ENCODE results near the gene TTLL1. TPM values are rescaled to one million over a fixed set of nuclear protein-coding genes. Genes with fewer than 3 reads are reported as not detected.
"Not testable (repeated sequence)": the region's sequence is repeated elsewhere in the genome, so short reads cannot be mapped to it uniquely, and the experiment has no call there.

Gene TTLL1
- total RNA-seq, 2 donors from 2014 or later: 4.2 to 5.7 TPM

GRCh38 chr22:43031617-43032016 is 57.6 kb downstream of the TTLL1 start:
- ATAC-seq (no peak), DNase-seq (no peak)
- intact Hi-C loops (cut with DNase I): no loop called here

DNA sequence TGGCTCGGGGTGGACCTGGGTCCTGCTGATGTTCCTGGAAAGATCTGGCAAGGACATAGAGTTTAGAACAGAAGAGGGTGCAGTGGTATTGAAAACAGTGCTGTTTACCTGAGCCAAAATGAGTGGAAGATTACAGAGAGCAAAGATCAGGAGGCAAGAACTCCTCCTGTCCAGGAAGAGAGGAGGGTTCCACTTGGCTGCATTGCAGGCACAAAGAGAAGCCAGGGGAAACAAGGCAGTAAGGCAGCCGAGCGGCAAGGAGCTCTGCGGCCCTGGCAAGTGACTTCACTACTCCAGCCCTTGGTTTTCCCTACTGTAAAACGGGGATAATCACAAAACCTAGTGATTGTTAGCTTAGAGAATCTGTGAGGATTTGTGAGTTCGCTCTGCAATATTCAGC is 70.6 kb downstream of the TTLL1 start:
- DNase-seq (no peak), ATAC-seq (no peak)
- intact Hi-C loops (cut with DNase I): no loop called here

DNA sequence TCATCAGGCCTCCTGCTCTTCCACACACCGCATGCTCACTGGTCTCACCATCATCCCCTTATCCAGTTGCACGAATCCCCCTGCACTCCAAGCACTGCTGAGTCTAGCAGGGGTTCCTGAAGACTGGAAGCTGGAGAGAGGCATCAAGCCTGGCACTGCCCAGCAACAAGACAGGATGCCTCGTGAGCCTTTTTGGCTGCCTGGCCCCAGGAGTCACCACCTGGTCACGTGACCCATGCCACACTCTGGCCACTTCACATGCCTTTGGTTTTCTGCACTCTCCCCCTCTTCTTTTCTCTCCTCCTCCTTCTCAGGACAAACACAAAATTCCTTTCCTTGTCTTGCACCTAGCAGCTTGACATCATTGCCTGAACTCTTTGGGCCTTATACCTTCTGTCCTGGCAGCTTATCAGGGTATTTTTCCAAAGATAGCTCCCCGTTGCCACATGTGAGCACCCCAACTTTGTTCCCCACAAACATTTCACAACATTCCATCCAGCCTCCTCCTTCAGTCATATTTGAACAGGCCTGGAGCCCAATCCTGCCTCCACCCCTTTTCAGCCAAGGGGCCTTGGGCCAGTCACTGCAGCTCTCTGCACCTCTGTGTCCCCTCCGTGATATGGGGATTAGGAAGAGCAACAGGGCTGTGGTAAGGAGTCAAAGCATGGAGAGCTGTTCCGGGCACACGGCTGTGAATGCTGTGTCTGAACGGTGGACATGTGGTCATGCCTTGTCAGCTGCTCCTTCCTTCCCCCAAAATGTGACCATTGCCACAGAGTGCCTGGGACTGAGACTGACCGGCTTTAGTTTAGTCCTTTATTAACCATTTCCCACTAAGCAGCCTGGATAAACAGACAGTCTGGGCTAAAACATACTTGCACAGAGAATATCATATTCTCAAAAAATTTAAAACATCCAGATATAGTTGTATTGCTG is 71.4 kb downstream of the TTLL1 start:
- intact Hi-C loops (cut with DNase I): no loop called here
- ATAC-seq: no peak

GRCh38 chr22:43016150-43016549 is 73.0 kb downstream of the TTLL1 start:
- DNase-seq; intact Hi-C loops (cut with DNase I); ATAC-seq: not testable (repeated sequence)

More for the DNA sequence above, 71.4 kb downstream of the TTLL1 start:
- no peak for DNase-seq

- no peak for DNase-seq
- ATAC-seq: no peak
- intact Hi-C loops (cut with DNase I): no loop called here
Observed at GRCh38 chr22:43015677-43016042, 73.5 kb downstream of the TTLL1 start.

GRCh38 chr22:43014869-43015676 is 74.1 kb downstream of the TTLL1 start, which contains the start of gene PACSIN2:
PACSIN2 (minus strand) TSS chr22:43015149; CDS start chr22:42912080, 103,069 bp downstream.
- DNase-seq (peak; percentile 100), ATAC-seq (peak; percentile 100)
- intact Hi-C loops (cut with DNase I): no loop called here

DNA sequence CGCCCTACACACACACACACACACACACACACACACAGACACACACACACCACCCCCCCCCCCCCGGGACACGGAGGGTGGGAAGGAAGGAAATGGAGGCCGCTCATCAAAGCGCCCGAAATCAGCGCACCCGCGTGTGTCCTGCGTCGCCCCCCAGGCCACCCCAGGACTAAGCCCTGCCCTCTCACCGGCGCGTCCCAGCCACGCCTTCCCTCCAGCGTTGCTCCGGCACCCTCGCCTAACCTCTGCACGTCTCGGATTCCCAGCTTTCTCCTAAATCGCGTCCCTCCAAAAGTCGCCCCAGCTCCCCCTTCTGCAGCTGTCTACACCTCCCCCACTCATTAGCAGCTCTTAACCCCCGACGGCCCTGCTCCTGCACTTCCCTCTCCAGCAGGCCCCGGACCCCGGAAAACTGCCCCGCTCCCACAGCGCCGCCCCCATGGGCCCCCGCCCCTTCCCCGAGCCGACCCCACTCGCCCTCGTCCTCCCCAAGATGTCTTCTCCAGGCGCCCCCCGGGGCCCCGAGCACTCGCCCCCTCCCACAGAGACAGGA is 74.8 kb downstream of the TTLL1 start:
- DNase-seq: peak; percentile 50
- intact Hi-C loops (cut with DNase I): no loop called here
- ATAC-seq: peak; percentile 9 to 35

GRCh38 chr22:43013355-43014315 is 75.6 kb downstream of the TTLL1 start:
- intact Hi-C loops (cut with DNase I): no loop called here

GRCh38 chr22:43012390-43012789 is 76.8 kb downstream of the TTLL1 start:
- intact Hi-C loops (cut with DNase I): no loop called here
- DNase-seq: no peak
- no peak for ATAC-seq

More at GRCh38 chr22:43013355-43014315, 75.6 kb downstream of the TTLL1 start:
- no peak for DNase-seq
- ATAC-seq: peak in 1 of 2 donors; percentile 1

DNA sequence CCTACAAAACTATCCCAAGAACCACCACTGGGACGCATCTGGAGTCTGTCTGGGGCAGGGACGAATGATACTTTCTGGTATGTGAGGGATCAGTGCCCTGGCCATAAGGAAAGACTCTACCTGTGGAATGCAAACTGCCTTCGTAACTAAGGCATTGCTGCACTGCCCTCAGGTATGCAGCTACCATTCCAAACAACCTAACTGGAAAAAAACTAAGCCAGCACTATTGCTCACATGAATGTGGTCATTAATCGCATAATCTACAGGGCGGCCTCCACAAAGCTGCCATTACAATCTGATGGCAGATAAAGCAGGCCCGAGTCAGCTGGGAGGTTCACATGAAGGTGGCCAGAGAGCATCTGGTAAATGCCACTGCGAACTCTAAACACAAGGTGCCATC is 78.1 kb downstream of the TTLL1 start:
- ATAC-seq (no peak), DNase-seq (no peak)
- intact Hi-C loops (cut with DNase I): no loop called here

GRCh38 chr22:43009444-43009843 is 79.7 kb downstream of the TTLL1 start:
- DNase-seq (no peak), ATAC-seq (no peak)
- intact Hi-C loops (cut with DNase I): no loop called here

DNA sequence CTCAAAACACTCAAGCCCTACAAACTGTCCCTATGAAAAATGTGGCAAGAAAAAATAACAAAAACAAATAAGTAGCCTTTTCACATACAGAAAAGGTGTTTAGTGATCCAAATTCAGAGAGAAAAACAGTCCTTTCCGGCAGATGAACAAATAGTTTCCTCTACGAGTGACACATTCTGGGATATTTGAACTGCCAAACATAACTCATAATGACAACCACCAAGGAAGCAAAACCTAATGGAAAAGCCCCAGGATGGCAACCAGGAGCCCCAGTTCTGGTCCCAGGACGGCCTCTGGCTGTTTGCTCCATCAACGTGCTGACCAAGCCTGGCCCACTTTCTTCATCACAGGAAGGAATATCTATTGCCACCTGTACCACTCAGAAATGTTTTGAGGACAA is 80.3 kb downstream of the TTLL1 start:
- DNase-seq (no peak), ATAC-seq (no peak)
- intact Hi-C loops (cut with DNase I): no loop called here

DNA sequence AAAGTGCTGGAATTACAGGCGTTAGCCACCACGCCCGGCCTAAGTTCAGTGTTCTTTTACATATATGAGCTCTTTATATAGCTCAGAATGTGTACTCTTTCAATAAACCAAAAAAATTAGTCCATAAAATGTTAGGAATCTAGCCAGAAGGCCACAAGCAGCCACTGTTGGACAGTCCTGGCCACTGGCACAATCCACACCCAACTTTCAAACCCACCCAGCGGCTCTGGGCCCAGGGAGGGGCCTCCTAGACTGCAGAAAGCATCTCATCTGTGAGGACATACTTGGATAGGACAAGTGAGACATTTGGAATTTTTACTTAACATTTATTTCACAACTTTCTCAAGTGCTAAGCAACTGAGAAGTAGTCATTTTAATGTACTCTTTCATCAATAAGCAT is 80.7 kb downstream of the TTLL1 start:
- intact Hi-C loops (cut with DNase I): no loop called here
- DNase-seq (peak; percentile 62), ATAC-seq (no peak)

- peak in 1 of 2 donors; percentile 80 for ATAC-seq
- intact Hi-C loops (cut with DNase I): no loop called here
- DNase-seq: no peak
Observed at GRCh38 chr22:43007519-43008102, 81.6 kb downstream of the TTLL1 start.

- intact Hi-C loops (cut with DNase I): no loop called here
- ATAC-seq: no peak
- DNase-seq: no peak
Observed at GRCh38 chr22:43006753-43007152, 82.4 kb downstream of the TTLL1 start.

DNA sequence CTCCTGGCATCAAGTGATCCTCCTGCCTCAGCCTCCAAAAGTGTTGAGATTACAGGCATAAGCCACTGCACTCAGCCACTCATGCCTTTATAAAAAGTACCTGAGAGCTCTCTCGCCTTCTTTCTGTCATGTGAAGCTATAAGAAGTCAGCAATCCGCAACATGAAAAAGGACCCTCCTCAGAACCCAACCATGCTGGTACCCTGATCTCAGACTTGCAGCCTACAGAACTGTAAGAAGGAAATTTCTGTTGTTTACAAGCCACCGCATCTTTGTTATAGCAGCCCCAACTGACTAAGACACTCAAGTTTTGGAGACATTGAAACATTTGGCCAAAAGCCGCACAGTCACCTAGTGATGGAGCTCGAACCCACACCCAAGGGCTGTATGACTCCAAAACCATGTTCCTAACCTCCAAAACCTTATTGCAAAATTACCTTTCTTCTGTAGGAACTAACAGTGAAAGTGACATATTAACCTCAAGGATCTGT is 83.1 kb downstream of the TTLL1 start:
- ATAC-seq (no peak), DNase-seq (no peak)
- intact Hi-C loops (cut with DNase I): no loop called here

DNA sequence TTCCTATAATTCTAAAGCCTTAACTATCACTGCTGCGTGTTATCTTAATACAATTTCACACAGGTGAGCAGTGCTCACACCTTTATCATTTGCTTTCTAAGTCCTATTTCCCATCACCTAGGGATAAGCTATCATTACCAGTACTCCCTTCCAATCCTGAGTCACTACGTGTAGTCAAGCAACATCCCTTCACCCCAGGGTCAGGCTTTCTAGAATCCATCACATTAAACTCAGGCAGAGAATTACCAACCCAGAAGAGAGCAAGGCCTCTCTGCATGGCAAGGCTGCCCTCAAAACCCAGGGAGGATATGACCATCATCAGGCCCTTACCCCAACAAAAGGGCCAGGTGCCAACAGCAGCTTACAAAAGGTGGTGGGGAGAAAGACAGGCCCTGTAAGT is 84.1 kb downstream of the TTLL1 start:
- intact Hi-C loops (cut with DNase I): no loop called here
- ATAC-seq (no peak), DNase-seq (no peak)

Data from left cardiac atrium (tissue), 4 donors.